Endothelial cell of umbilical vein (primary cell): ENCODE data around the gene EVI2B.

Source experiments
- JUN ChIP-seq: IDR thresholded peaks from 2 replicates; pipeline ENCODE4 v1.6.1; 2011; ENCODE audit warnings: borderline replicate concordance, low read depth; ENCODE audit not compliant: insufficient read length, insufficient read depth
- POLR2A ChIP-seq: IDR thresholded peaks from 2 replicates; pipeline ENCODE4 v1.6.1; 2012; ENCODE audit warnings: low read depth, mild to moderate bottlenecking, control low read depth, low read length
- POLR2AphosphoS5 ChIP-seq: IDR thresholded peaks from 2 replicates; pipeline ENCODE4 v1.6.1; 2012; ENCODE audit warnings: low read depth, mild to moderate bottlenecking, control low read depth, low read length, moderate library complexity; ENCODE audit not compliant: insufficient read depth
- TF ChIP-seq, protein P1 (sequence below), 2 donors: IDR thresholded peaks; 1 replicate in 1 of 2; 2 replicates in 1 of 2; pipeline ENCODE4 v1.5.1; 2011; ENCODE audit warnings: low read length in 2 of 2, mild to moderate bottlenecking in 2 of 2, moderate library complexity in 2 of 2, control low read depth in 1 of 2, inconsistent platforms in 1 of 2, low read depth in 1 of 2; ENCODE audit not compliant: insufficient read depth in 1 of 2; ENCODE audit errors: extremely low read depth in 1 of 2
- TF ChIP-seq, protein P2 (sequence below): IDR thresholded peaks from 2 replicates; pipeline ENCODE4 v1.6.1; 2011; ENCODE audit not compliant: insufficient read depth, insufficient read length

DNA sequence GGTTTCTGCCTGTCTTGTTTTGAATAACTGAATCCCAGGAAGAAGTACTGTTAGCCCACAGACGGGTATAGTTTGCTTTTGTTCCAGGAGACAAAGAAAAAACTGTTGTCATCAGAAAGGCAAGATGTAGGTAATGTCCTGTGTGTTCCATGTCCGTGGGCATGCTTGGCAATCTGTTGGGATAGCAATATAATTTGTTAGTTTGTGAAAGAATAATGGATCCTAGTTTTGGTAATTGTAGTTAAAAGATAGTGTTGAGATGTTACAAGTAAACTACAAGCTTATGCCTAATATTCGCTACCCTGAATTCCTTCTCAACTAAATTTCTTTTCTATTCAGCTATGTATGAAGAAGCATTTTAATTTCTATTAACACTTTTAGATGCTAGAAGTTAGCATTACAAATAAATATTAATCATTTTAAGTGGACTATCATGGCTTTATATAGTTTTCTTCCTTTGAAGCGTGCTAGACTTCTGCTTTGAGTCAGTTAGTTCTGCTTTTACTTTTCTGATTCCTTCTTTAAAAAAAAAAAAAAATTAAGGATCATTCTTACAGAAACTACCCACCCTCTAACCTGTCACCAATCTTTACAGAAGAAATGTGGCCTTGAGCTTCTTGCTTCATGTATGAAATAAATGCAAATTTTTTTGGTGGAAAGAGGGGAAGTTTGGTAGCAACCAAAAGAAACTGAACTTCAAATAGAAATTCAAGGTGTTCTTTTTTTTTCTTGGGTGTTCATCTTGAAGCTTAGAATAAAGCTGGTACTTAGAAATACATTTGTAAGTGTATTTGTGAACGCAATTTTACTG is 5.2 kb upstream of the EVI2B start:
- TF ChIP-seq JUN (no peak), POLR2AphosphoS5 (no peak), POLR2A (no peak)
- TF ChIP-seq, protein P1, sequence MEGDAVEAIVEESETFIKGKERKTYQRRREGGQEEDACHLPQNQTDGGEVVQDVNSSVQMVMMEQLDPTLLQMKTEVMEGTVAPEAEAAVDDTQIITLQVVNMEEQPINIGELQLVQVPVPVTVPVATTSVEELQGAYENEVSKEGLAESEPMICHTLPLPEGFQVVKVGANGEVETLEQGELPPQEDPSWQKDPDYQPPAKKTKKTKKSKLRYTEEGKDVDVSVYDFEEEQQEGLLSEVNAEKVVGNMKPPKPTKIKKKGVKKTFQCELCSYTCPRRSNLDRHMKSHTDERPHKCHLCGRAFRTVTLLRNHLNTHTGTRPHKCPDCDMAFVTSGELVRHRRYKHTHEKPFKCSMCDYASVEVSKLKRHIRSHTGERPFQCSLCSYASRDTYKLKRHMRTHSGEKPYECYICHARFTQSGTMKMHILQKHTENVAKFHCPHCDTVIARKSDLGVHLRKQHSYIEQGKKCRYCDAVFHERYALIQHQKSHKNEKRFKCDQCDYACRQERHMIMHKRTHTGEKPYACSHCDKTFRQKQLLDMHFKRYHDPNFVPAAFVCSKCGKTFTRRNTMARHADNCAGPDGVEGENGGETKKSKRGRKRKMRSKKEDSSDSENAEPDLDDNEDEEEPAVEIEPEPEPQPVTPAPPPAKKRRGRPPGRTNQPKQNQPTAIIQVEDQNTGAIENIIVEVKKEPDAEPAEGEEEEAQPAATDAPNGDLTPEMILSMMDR (IDR thresholded peaks at IDR 0.05; ENCODE audit: extremely low read depth in 1 of 2, insufficient read depth in 1 of 2, low read depth in 1 of 2, low read length in 2 of 2): no peak
- TF ChIP-seq, protein P2, sequence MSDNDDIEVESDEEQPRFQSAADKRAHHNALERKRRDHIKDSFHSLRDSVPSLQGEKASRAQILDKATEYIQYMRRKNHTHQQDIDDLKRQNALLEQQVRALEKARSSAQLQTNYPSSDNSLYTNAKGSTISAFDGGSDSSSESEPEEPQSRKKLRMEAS: no peak
